H4 (cell line): ENCODE results near the gene OVOL1. TPM values are rescaled to one million over a fixed set of nuclear protein-coding genes. Genes with fewer than 3 reads are reported as not detected.
"Not testable (repeated sequence)": the region's sequence is repeated elsewhere in the genome, so short reads cannot be mapped to it uniquely, and the experiment has no call there.

Experiments
- DNase-seq: peaks from one replicate; pipeline ENCODE4 v3.0.0-alpha.2; 2015; ENCODE audit warnings: low spot score
- total RNA-seq: library from RNA; depleted of rRNA; stranded (reverse); fragments of >200 nt; shearing (Covaris generic); gene quantifications from 2 replicates; pipeline ENCODE4 v1.2.3, GENCODE V29; 2014; rRNA removed

Gene OVOL1
- total RNA-seq, 1 experiment from 2014 or later, result not detected

GRCh38 chr11:65814986-65815565, 28.2 kb downstream of the OVOL1 start:
- no peak for DNase-seq

GRCh38 chr11:65816696-65817095, 29.8 kb downstream of the OVOL1 start:
- DNase-seq, result no peak

- no peak for DNase-seq
Observed at GRCh38 chr11:65817312-65817834, 30.5 kb downstream of the OVOL1 start.

- DNase-seq, result peak; percentile 79
Observed at GRCh38 chr11:65817835-65818680, 31.2 kb downstream of the OVOL1 start.

GRCh38 chr11:65821107-65821506, 34.2 kb downstream of the OVOL1 start:
- no peak for DNase-seq

GRCh38 chr11:65822776-65823528, 36.1 kb downstream of the OVOL1 start:
- no peak for DNase-seq

GRCh38 chr11:65826984-65827735, 40.3 kb downstream of the OVOL1 start:
- no peak for DNase-seq

GRCh38 chr11:65829459-65829858, 42.6 kb downstream of the OVOL1 start:
- DNase-seq, result no peak

- not testable (repeated sequence) for DNase-seq
Observed at GRCh38 chr11:65832231-65832630, 45.4 kb downstream of the OVOL1 start.

GRCh38 chr11:65833297-65834030, 46.6 kb downstream of the OVOL1 start, which contains the start of gene SNX32:
Gene SNX32 (plus strand): TSS chr11:65833963. CDS start chr11:65834066, 103 bp downstream.
- DNase-seq, result no peak

GRCh38 chr11:65834202-65834601, 47.3 kb downstream of the OVOL1 start:
- DNase-seq, result no peak

GRCh38 chr11:65842144-65842543, 55.3 kb downstream of the OVOL1 start:
- DNase-seq, result no peak

GRCh38 chr11:65843811-65844210, 56.9 kb downstream of the OVOL1 start:
- DNase-seq, result no peak

GRCh38 chr11:65844231-65844872, 57.5 kb downstream of the OVOL1 start:
- no peak for DNase-seq

Other genes with a start within 250 kb of the OVOL1 start
- 4.2 and 6.3 TPM in 2 replicates for gene LTBP3, start 228.7 kb upstream of the OVOL1 start, total RNA-seq
- gene ZNRD2, start 216.6 kb upstream of the OVOL1 start, total RNA-seq, result 73.8 and 80.1 TPM in 2 replicates
- gene FAM89B, start 214.5 kb upstream of the OVOL1 start, total RNA-seq, result 27.5 and 43.1 TPM in 2 replicates
- 27.9 and 40.0 TPM in 2 replicates for gene EHBP1L1, start 211.0 kb upstream of the OVOL1 start, total RNA-seq
- gene KCNK7, start 191.3 kb upstream of the OVOL1 start, total RNA-seq, result not detected in 2 replicates
- 7.4 and 9.1 TPM in 2 replicates for gene MAP3K11, start 172.8 kb upstream of the OVOL1 start, total RNA-seq
- gene PCNX3, start 171.3 kb upstream of the OVOL1 start, total RNA-seq, result 11.7 TPM in 2 replicates
- gene SIPA1, start 149.0 kb upstream of the OVOL1 start, total RNA-seq, result 11.3 and 18.4 TPM in 2 replicates
- gene RELA, start 124.1 kb upstream of the OVOL1 start, total RNA-seq, result 26.3 and 48.1 TPM in 2 replicates
- 39.1 and 45.1 TPM in 2 replicates for gene KAT5, start 74.8 kb upstream of the OVOL1 start, total RNA-seq
- gene RNASEH2C, start 66.3 kb upstream of the OVOL1 start, total RNA-seq, result 24.2 and 36.1 TPM in 2 replicates
- 4.6 and 6.1 TPM in 2 replicates for gene AP5B1, start 6.1 kb upstream of the OVOL1 start, total RNA-seq
- gene SNX32, start 46.9 kb downstream of the OVOL1 start, total RNA-seq, result not detected in 2 replicates
- gene CFL1, start 71.1 kb downstream of the OVOL1 start, total RNA-seq, result 1,250 and 1,621 TPM in 2 replicates
- 13.6 and 20.0 TPM in 2 replicates for gene MUS81, start 73.4 kb downstream of the OVOL1 start, total RNA-seq
- 0.33 and 3.9 TPM in 2 replicates for gene EFEMP2, start 85.7 kb downstream of the OVOL1 start, total RNA-seq
- not detected in 2 replicates for gene CTSW, start 92.8 kb downstream of the OVOL1 start, total RNA-seq
- gene FIBP, start 101.4 kb downstream of the OVOL1 start, total RNA-seq, result 175 and 231 TPM in 2 replicates
- gene CCDC85B, start 103.6 kb downstream of the OVOL1 start, total RNA-seq, result 35.8 and 44.2 TPM in 2 replicates
- gene FOSL1, start 113.3 kb downstream of the OVOL1 start, total RNA-seq, result 12.9 and 18.0 TPM in 2 replicates
- gene C11orf68, start 132.0 kb downstream of the OVOL1 start, total RNA-seq, result 13.4 and 14.3 TPM in 2 replicates
- 181 and 235 TPM in 2 replicates for gene DRAP1, start 132.4 kb downstream of the OVOL1 start, total RNA-seq
- not detected in 2 replicates for gene TSGA10IP, start 158.4 kb downstream of the OVOL1 start, total RNA-seq
- 43.3 and 43.4 TPM in 2 replicates for gene SART1, start 174.7 kb downstream of the OVOL1 start, total RNA-seq
- gene EIF1AD, start 215.1 kb downstream of the OVOL1 start, total RNA-seq, result 20.7 and 32.4 TPM in 2 replicates
- 31.5 and 85.2 TPM in 2 replicates for gene BANF1, start 215.4 kb downstream of the OVOL1 start, total RNA-seq
- not detected in 2 replicates for gene CST6, start 224.9 kb downstream of the OVOL1 start, total RNA-seq
- gene CATSPER1, start 239.4 kb downstream of the OVOL1 start, total RNA-seq, result 2.6 and 4.6 TPM in 2 replicates